Fibroblast of the aortic adventitia (primary cell): Measurements from ENCODE around the gene NOC2L. TPM values are rescaled to one million over a fixed set of nuclear protein-coding genes. Genes with fewer than 3 reads are reported as not detected.
"Not testable (repeated sequence)": the region's sequence is repeated elsewhere in the genome, so short reads cannot be mapped to it uniquely, and the experiment has no call there.

ENCODE experiments used
- DNase-seq: peaks from one replicate; pipeline ENCODE4 v3.0.0-alpha.2; 2010; ENCODE audit warnings: low read depth
- H3K4me3 ChIP-seq: 2 replicates; pipeline ENCODE4 v1.5.1; 2011; ENCODE audit warnings: low read depth, mild to moderate bottlenecking, control low read depth, low read length, moderate library complexity
- total RNA-seq: library from RNA; depleted of rRNA; stranded (reverse); fragments of >200 nt; gene quantifications from 2 replicates; pipeline ENCODE4 v1.2.3, GENCODE V29; 2012; ENCODE audit warnings: low replicate concordance
- TF ChIP-seq, protein P1 (sequence below): IDR thresholded peaks from 2 replicates; pipeline ENCODE4 v1.5.1; 2011; ENCODE audit warnings: mild to moderate bottlenecking, low read length, control low read depth, inconsistent platforms; ENCODE audit not compliant: insufficient read depth

The NOC2L gene
- total RNA-seq, 1 donor, result 54.1 TPM

DNA sequence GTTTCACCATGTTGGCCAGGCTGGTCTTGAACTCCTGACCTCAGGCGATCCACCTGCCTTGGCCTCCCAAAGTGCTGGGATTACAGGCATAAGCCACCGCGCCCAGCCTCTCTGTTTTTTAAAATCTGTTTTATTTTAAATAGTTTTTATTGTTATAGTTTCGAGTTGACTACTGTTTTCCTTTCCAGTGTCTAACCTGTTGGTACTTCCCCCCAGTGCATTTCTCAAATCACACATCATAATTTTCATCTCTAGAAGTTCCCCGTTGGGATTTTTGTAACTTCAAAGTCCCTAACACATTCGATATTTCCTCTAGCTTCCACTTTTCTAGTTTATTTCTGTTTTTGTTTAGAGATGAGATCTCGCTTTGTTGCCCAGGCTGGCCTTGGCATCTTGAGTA, 33.3 kb upstream of the NOC2L start:
- TF ChIP-seq, protein P1, sequence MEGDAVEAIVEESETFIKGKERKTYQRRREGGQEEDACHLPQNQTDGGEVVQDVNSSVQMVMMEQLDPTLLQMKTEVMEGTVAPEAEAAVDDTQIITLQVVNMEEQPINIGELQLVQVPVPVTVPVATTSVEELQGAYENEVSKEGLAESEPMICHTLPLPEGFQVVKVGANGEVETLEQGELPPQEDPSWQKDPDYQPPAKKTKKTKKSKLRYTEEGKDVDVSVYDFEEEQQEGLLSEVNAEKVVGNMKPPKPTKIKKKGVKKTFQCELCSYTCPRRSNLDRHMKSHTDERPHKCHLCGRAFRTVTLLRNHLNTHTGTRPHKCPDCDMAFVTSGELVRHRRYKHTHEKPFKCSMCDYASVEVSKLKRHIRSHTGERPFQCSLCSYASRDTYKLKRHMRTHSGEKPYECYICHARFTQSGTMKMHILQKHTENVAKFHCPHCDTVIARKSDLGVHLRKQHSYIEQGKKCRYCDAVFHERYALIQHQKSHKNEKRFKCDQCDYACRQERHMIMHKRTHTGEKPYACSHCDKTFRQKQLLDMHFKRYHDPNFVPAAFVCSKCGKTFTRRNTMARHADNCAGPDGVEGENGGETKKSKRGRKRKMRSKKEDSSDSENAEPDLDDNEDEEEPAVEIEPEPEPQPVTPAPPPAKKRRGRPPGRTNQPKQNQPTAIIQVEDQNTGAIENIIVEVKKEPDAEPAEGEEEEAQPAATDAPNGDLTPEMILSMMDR, result no peak
- DNase-seq, result no peak
- H3K4me3 ChIP-seq, result no peak overlapping the region

DNA sequence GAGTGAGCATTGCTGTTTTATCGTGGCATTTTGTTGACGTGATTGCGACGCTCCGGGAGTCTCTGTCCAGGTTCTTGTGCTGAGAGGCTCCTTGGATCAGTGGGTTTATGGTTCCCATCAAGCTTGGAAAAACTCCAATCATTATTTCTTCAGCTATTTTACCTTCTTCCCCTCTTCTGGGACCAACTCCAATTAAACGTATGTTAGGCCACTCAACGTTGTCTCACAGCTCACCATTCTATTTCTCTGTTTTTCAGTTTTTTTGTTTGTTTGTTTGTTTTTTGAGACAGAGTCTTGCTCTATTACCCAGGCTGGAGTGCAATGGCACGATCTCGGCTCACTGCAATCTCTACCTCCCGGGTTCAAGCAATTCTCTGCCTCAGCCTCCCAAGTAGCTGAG, 32.8 kb upstream of the NOC2L start:
- no peak overlapping the region for H3K4me3 ChIP-seq
- TF ChIP-seq, protein P1, result no peak
- no peak for DNase-seq

DNA sequence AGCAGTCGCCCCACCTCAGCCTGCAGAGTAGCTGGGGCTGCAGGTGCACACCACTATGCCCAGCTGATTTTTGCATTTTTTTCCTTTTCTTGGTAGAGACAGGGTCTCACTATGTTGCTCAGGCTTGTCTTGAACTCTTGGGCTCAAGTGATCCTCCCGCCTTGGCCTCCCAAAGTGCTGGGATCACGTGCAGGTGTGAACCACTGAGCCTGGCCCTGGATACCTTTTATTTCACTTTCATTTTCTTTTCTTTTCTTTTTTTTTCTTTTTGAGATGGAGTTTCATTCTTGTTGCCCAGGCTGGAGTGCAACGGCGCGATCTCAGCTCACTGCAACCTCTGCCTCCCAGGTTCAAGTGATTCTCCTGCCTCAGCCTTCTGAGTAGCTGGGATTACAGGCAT, 32.2 kb upstream of the NOC2L start:
- not testable (repeated sequence) for DNase-seq, H3K4me3 ChIP-seq

DNA sequence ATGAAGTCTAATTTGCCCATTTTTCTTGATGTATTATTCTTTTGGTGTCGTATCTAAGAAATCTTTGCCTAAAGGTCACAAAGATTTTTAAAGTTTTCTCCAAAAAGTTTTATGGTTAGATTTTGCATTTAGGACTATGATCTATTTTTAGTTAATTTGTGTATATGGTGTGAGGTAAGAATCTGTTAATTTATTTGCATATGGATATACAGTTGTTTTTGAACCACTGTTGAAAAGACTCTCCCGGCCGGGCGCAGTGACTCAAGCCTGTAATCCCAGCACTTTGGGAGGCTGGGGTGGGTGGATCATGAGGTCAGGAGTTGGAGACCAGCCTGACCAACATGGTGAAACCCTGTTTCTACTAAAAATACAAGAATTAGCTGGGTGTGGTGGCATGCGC, 29.0 kb upstream of the NOC2L start:
- H3K4me3 ChIP-seq, DNase-seq: not testable (repeated sequence)

DNA sequence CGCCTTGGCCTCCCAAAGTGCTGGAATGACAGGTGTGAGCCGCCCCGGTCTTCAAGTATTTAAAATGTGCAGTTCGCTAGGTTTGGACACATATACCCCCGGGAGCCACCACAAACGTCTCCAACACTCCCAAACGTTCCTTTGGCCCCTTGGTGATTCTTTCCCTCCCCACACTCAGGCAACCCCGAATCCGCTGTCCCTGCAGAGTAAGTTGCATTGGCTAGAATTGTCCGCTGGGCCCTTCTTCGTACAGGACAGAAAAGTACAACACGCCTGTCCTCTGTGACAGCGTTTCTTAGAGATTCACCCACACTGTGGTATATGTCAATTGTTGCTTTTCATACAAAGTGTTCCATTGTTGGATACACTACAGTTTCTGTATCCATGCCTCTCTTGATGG, 26.1 kb upstream of the NOC2L start:
- no peak for DNase-seq

DNA sequence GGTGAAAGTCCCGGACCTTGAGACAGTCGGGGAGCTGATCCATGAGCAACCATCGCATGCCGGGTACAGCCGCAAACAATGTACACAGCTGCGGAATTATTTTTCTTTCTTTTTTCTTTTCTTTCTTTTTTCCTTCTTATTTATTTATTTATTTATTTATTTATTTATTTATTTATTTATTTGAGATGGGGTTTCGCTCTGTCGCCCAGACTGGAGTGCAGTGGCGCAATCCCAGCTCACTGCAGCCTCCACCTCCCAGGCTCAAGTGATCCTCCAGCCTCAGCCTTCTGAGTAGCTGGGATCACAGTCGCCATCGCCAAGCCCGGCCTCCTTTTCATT, 25.4 kb upstream of the NOC2L start:
- H3K4me3 ChIP-seq, result peak overlapping the region; percentile 3
- TF ChIP-seq, protein P1, result no peak
- DNase-seq, result no peak

More for the DNA sequence above, 26.1 kb upstream of the NOC2L start:
- TF ChIP-seq, protein P1, result no peak
- H3K4me3 ChIP-seq, result no peak overlapping the region

DNA sequence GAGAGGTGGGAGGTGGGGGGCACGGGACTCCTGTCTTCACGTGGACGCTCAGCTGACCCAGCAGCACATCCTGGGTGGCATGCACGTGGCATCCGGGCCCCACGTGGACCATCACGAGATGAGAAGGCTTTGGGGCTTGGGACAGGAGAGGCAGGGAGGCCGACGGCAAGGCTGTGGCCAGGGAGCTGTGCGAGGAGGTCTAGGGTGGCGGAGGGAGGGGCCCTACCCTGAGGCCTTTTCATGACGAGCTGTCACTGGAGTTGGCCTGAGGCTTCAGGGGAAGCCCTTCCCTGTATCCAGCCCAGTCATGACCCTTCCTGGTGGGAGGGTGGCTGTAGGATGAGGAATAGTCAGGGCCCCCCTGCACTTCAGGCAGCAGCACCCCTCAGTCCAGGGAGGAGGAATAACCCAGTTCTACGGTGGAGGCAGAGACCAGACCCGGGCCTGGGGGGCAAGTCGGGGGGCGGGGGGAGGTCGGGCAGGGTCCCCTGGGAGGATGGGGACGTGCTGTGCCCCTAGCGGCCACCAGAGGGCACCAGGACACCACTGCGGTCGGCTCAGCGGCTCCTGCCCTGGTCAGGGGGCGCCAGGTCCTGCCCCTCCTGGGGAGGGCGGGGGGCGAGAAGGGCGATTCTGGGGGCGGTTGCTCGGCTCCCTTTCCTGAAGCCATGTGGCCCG, 24.9 kb upstream of the NOC2L start:
- peak; percentile 10 for DNase-seq
- peak overlapping the region; percentile 3 for H3K4me3 ChIP-seq
- TF ChIP-seq, protein P1, result peak; percentile 86

DNA sequence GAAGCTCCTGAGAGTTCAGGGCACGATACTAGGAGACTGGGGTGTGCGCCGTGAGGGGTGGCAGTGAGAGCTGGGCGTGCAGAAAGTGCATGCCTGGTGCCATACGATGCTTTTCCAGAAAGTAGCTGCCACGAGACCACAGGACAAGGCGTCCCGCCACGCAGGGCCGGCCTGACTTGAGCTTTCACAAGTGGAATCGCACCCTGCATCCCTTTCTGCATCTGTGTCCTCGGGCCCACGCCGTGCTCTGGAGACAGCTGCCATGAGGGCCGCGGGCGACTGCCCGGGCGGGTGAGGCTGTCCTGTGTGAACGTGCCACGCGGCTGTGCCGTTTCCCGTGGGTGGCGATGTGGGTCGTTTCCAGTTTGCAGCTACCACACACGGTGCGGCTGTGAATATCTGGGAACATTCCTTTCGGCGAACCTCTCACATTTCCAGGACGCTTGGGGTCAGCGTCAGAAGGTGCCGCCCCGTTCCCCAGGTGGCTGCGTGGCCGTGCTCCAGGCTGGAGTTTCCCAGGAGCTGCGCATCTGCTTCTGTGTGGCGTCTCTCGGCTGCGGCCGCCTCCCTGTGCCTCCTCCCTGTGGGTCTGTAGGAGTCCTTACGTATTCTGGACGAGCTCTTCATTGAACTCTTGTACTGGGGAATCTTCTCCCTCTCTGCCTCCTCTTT, 23.8 kb upstream of the NOC2L start:
- DNase-seq, result no peak
- TF ChIP-seq, protein P1, result no peak

More for the DNA sequence above, 23.8 kb upstream of the NOC2L start:
- H3K4me3 ChIP-seq, result no peak overlapping the region
